Retinal pigment epithelial cell (primary cell): ENCODE data around the gene LHFPL5.

Experiments used
- DNase-seq: peaks from one replicate; pipeline ENCODE4 v3.0.0-alpha.2; 2010; ENCODE audit warnings: low read depth
- H3K4me3 ChIP-seq: 2 replicates; pipeline ENCODE4 v1.5.1; 2011; ENCODE audit warnings: mild to moderate bottlenecking, low read length, control low read depth, moderate library complexity
- CTCF ChIP-seq: conservative IDR thresholded peaks from 2 replicates; pipeline ENCODE4 v1.5.1; 2011; ENCODE audit warnings: low read depth, low read length, control low read depth, inconsistent platforms

Gene LHFPL5

GRCh38 chr6:35829306-35829705 lies 24.2 kb downstream of the LHFPL5 start:
- H3K4me3 ChIP-seq = no peak overlapping the region
- no peak for DNase-seq
- no peak for TF ChIP-seq CTCF

GRCh38 chr6:35831257-35832007 lies 26.3 kb downstream of the LHFPL5 start:
- no peak overlapping the region for H3K4me3 ChIP-seq
- no peak for TF ChIP-seq CTCF
- DNase-seq = no peak

- no peak overlapping the region for H3K4me3 ChIP-seq
- no peak for DNase-seq
- no peak for TF ChIP-seq CTCF
Measured at GRCh38 chr6:35833536-35833935, 28.4 kb downstream of the LHFPL5 start.

GRCh38 chr6:35839019-35839418 lies 33.9 kb downstream of the LHFPL5 start:
- no peak for TF ChIP-seq CTCF
- H3K4me3 ChIP-seq = no peak overlapping the region
- no peak for DNase-seq

- no peak for DNase-seq
- TF ChIP-seq CTCF = no peak
- no peak overlapping the region for H3K4me3 ChIP-seq
Measured at GRCh38 chr6:35842381-35842780, 37.2 kb downstream of the LHFPL5 start.

GRCh38 chr6:35844290-35844689 lies 39.1 kb downstream of the LHFPL5 start:
- H3K4me3 ChIP-seq = no peak overlapping the region
- no peak for DNase-seq
- TF ChIP-seq CTCF = no peak

GRCh38 chr6:35850208-35850607 lies 45.1 kb downstream of the LHFPL5 start:
- no peak overlapping the region for H3K4me3 ChIP-seq
- no peak for TF ChIP-seq CTCF
- DNase-seq = no peak
